GM12874 (cell line): ENCODE results near the gene LYRM4.

Experiments
- TF ChIP-seq, protein P1 (sequence below): IDR thresholded peaks from 2 replicates; pipeline ENCODE4 v1.5.1; 2011; ENCODE audit warnings: low read depth, mild to moderate bottlenecking, control low read depth, low read length, moderate library complexity; ENCODE audit not compliant: insufficient read depth

LYRM4 gene

DNA sequence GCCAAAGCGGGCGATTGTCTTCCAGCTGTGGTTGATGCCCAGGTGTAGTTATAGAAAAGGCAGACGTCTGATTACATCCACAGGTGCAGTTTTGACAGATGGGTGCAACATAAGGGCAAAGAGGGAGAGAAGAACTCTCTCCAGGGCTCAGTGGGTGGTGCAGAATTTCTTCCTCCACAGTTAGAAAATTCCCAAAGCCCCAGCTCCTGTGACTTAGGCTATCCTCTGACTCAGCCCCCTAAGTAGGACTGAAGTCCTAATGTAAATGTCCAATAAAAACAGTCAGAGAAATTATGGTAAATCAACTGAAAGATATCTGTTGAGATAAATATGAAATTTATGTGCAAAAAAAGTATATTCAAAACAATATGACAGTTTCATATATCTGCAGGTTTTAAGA lies 31.4 kb downstream of the LYRM4 start:
- TF ChIP-seq, protein P1, sequence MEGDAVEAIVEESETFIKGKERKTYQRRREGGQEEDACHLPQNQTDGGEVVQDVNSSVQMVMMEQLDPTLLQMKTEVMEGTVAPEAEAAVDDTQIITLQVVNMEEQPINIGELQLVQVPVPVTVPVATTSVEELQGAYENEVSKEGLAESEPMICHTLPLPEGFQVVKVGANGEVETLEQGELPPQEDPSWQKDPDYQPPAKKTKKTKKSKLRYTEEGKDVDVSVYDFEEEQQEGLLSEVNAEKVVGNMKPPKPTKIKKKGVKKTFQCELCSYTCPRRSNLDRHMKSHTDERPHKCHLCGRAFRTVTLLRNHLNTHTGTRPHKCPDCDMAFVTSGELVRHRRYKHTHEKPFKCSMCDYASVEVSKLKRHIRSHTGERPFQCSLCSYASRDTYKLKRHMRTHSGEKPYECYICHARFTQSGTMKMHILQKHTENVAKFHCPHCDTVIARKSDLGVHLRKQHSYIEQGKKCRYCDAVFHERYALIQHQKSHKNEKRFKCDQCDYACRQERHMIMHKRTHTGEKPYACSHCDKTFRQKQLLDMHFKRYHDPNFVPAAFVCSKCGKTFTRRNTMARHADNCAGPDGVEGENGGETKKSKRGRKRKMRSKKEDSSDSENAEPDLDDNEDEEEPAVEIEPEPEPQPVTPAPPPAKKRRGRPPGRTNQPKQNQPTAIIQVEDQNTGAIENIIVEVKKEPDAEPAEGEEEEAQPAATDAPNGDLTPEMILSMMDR: no peak

DNA sequence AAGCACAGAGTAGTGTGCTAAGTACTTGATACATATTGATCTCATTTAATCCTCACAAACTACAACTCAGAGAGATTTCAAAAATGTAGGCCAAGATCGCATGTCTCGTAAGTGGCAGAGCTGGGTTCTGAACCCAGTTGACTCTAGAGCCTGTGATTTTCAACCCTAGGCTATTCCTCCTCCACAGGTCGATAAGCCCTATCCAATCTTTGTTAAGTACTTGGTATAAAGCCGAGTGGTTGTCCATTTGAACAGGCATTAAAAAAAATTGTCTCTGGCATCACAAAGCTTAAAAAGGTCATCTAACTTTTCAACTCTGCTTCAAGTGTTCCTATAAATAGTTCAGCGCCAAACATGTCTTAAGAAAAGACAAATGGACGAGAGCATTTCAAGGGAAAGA lies 37.4 kb downstream of the LYRM4 start:
- TF ChIP-seq, protein P1: no peak

DNA sequence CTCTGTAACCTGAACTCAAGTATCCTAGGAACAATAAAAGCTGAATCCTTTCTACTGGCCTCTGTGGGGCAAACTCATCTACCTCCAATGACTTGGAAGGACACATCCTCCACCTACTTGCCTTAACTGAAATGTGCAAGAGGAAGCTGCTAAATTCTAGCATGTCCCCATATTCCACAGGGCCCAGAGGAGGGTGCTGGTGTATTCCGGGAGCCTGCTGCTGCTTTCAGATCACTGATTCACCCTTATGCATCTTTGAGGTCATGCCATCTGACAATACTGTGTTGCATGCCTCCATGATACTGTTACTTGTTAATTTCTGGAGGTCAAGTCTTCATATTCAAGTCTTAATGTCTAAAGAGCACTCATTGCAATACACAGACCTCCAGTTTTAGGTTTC lies 40.3 kb downstream of the LYRM4 start:
- TF ChIP-seq, protein P1: no peak

DNA sequence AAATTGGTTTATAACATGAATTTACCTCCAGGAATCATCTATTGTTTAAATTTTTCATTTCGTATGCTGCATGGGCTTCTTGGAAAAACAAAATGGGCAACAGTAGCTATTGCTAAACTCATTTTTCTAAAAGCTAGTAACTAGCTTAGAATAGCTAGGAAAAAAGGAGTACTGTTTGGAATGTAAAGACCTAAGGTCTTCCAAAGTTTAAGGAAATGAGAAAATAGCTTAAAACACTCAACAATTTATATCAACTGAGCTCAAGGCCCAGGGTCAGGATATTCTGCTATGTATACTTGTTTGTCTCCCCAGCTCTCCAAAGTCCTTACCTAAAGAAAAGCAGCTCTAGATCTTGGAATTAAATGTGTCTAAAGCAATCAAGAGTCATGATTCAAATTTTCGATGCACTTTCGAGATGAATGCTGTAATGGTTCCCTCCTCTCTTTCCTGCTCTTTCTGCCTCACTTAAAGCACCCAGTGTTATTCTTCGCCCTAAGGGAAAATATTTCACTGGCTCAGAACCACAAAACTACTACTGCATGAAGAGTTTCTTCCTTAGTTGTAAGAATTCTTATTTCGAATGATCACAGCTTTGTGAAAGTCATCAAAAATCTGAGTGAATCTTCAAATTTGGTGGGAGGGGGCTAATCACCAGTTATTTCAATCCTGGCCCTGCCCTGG lies 41.6 kb downstream of the LYRM4 start:
- TF ChIP-seq, protein P1: no peak

DNA sequence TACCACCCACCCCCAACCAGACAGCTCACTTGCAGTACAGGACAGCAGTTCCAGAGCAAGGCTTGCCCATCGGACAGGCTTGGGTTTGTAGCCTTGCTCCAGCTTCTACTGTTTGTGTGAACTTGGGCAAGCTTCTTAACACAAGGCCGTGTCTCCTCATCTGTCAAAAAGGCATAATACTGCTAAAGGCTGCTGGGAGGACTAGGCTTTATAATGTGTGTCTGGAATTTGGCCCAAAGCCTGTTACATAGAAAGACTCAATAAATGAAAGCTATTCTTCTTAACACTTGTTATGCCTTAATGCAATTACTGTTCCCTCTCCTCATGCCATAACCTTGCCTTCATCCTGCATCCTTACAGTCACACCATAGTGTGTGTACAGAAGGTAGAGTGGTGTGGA lies 43.4 kb downstream of the LYRM4 start:
- TF ChIP-seq, protein P1: no peak

DNA sequence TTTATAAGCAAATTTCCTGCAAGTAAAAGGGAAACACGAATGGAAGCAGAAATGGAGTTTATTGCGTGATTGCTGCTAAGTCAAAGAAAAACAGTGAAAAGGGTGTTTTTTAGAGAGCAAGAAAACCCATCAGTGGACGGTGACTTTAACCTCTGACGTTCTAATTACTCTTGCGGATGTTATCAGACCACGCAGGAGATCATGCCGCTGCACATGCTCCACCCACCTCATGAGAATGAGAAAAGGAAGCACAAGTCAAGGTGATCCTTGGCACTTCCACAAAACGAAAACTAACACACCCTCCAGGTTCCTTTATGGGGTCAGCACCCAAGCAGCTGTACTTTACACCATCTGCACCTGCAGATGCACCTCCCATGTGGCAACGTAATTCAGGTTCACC lies 45.0 kb downstream of the LYRM4 start:
- TF ChIP-seq, protein P1: no peak

DNA sequence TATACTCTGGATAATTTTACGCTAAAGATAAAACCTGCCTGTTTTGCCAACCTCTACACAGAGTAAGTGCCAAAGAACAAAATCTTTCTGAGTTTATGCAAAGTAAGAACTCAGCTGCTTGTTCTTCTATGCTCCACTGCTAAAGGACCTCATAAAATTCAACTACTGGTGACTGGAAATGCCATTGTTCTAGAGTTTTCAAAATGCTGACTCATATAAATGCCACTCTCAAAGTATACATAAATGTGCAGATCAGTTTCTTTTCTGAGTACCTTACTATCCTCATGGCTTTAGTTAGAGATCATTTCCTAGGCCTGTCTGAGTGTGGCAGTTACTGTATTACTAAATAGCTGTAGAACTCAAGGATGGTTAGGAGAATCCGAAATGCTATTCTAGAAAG lies 45.6 kb downstream of the LYRM4 start:
- TF ChIP-seq, protein P1: no peak
